ENCODE results near the gene TNFRSF21. TPM values are rescaled to one million over a fixed set of nuclear protein-coding genes. Genes with fewer than 3 reads are reported as not detected.

Gene TNFRSF21
- total and polyA plus RNA-seq, 2 donors (not counting 1 experiment from before 2014, with no cell fraction given): 0.43 to 1.2 TPM

DNA sequence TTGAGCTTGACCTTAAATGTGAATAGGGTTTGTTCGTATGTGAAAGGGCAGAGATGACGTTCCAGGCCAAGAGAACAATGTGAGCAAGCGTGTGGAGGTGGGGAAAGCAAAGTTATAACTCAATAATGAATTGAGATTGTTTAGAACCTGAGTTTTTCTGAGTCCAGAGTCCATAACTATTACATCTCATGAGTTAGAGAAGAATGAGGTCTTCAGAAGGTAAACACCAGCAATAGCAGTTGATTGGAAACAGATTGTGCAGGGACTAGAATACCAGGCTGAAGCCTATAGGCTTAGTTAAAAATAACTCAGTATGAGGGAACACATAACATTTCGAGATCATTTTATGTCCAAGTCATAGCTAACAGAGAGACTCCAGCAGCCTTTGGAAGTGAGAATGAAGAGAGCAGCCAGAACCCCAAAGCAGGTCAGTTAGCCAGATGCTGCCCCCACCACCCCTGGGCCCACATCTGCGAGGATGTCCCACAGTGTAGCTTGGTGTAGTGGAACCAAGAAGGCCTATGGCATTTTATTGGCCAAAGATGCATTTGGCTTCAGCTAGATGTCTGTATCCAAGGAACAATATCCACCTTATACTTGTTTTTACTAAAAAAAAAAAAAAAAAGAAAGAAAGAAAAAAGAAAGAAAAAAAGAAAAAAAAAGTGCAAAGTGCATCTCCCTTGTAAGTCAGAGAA lies 121.7 kb downstream of the TNFRSF21 start:
- Histone ChIP-seq H3K4me1 (ENCODE audit: control insufficient read depth in 2 of 2, insufficient read depth in 2 of 2, low read length in 2 of 2) (no peaks in the 10 kb centered on the region), H3K9ac (ENCODE audit: low read length) (no peak overlapping the region), H3K79me2 (ENCODE audit: control insufficient read depth, insufficient read depth, low read length) (no peaks in the 10 kb centered on the region), H3K27ac (ENCODE audit: low read length in 2 of 2) (no peak overlapping the region), H2AFZ (ENCODE audit: insufficient read depth, low read depth, low read length, poor library complexity, severe bottlenecking) (no peak overlapping the region), H4K20me1 (ENCODE audit: control insufficient read depth, insufficient read depth, low read length, poor library complexity, severe bottlenecking) (no peaks in the 10 kb centered on the region), H3K9me3 (ENCODE audit: control extremely low read depth in 1 of 3, control insufficient read depth in 2 of 3, insufficient read depth in 1 of 3, low read length in 2 of 3) (no peaks in the 10 kb centered on the region), H3K4me3 (ENCODE audit: control extremely low read depth in 1 of 5, extremely low read depth in 1 of 5, insufficient read depth in 1 of 5, low read depth in 2 of 5, low read length in 4 of 5) (no peak overlapping the region), H3K4me2 (replicated peaks; ENCODE audit: low read depth, low read length, poor library complexity, severe bottlenecking) (no peak overlapping the region), H3K27me3 (replicated peaks in 1 of 4; ENCODE audit: control extremely low read depth in 1 of 4, control insufficient read depth in 3 of 4, insufficient read depth in 4 of 4, low read length in 3 of 4) (no peaks in the 10 kb centered on the region), H3K36me3 (replicated peaks in 1 of 2; ENCODE audit: control extremely low read depth in 1 of 2, control insufficient read depth in 1 of 2, extremely low read depth in 1 of 2, insufficient read depth in 2 of 2, low read length in 1 of 2) (no peaks in the 10 kb centered on the region)
- DNase-seq: no peak
- CTCF ChIA-PET: interaction anchor here (0.6 kb wide), 1 partner anchor 108 kb away, joined by 3 read pairs; no protein-coding TSS in a partner anchor
- Mint-ChIP-seq H3K4me1 (no peaks in the 10 kb centered on the region), H3K27me3 (peaks cover 6% of the 10 kb centered on the region), H3K4me3 (no peak overlapping the region), H3K9me3 (ENCODE audit: insufficient read depth) (no peaks in the 10 kb centered on the region), H3K27ac (no peak overlapping the region)
- POLR2A ChIA-PET: no interaction called here
- WGBS (ENCODE audit: insufficient coverage): 89% methylated on average over 3 of the region's 5 CpGs
- no peak for ATAC-seq (ENCODE audit: low read depth)
- TF ChIP-seq, protein P1, sequence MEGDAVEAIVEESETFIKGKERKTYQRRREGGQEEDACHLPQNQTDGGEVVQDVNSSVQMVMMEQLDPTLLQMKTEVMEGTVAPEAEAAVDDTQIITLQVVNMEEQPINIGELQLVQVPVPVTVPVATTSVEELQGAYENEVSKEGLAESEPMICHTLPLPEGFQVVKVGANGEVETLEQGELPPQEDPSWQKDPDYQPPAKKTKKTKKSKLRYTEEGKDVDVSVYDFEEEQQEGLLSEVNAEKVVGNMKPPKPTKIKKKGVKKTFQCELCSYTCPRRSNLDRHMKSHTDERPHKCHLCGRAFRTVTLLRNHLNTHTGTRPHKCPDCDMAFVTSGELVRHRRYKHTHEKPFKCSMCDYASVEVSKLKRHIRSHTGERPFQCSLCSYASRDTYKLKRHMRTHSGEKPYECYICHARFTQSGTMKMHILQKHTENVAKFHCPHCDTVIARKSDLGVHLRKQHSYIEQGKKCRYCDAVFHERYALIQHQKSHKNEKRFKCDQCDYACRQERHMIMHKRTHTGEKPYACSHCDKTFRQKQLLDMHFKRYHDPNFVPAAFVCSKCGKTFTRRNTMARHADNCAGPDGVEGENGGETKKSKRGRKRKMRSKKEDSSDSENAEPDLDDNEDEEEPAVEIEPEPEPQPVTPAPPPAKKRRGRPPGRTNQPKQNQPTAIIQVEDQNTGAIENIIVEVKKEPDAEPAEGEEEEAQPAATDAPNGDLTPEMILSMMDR (IDR thresholded peaks at IDR 0.05): no peak
- intact Hi-C loops (cut with micrococcal nuclease): no loop called here

- TF ChIP-seq, protein P1 (IDR thresholded peaks at IDR 0.05): no peak
- TF ChIP-seq EZH2 (IDR thresholded peaks at IDR 0.05; ENCODE audit: borderline replicate concordance, insufficient read depth, low read depth, low read length, poor library complexity, severe bottlenecking): no peak
- no peak overlapping the region for H3K4me3 ChIP-seq (ENCODE audit: control extremely low read depth in 1 of 5, extremely low read depth in 1 of 5, insufficient read depth in 1 of 5, low read depth in 2 of 5, low read length in 4 of 5)
- no peak for ATAC-seq (ENCODE audit: low read depth)
- H3K27me3 Mint-ChIP-seq: peaks cover 6% of the 10 kb centered on the region
- CTCF ChIA-PET: interaction anchor here (0.6 kb wide), 1 partner anchor 107 kb away, joined by 3 read pairs; no protein-coding TSS in a partner anchor
- H3K9me3 ChIP-seq (ENCODE audit: control extremely low read depth in 1 of 3, control insufficient read depth in 2 of 3, insufficient read depth in 1 of 3, low read length in 2 of 3): no peaks in the 10 kb centered on the region
- intact Hi-C loops (cut with micrococcal nuclease): no loop called here
- no peak overlapping the region for H2AFZ ChIP-seq (ENCODE audit: insufficient read depth, low read depth, low read length, poor library complexity, severe bottlenecking)
- no peaks in the 10 kb centered on the region for H4K20me1 ChIP-seq (ENCODE audit: control insufficient read depth, insufficient read depth, low read length, poor library complexity, severe bottlenecking)
- no peak overlapping the region for H3K27ac ChIP-seq (ENCODE audit: low read length in 2 of 2)
- no peak overlapping the region for H3K4me2 ChIP-seq (replicated peaks; ENCODE audit: low read depth, low read length, poor library complexity, severe bottlenecking)
- no peaks in the 10 kb centered on the region for H3K36me3 ChIP-seq (replicated peaks in 1 of 2; ENCODE audit: control extremely low read depth in 1 of 2, control insufficient read depth in 1 of 2, extremely low read depth in 1 of 2, insufficient read depth in 2 of 2, low read length in 1 of 2)
- no peak overlapping the region for H3K4me3 Mint-ChIP-seq
- H3K9me3 Mint-ChIP-seq (ENCODE audit: insufficient read depth): no peaks in the 10 kb centered on the region
- H3K4me1 Mint-ChIP-seq: no peaks in the 10 kb centered on the region
- no peak for DNase-seq
- no peaks in the 10 kb centered on the region for H3K79me2 ChIP-seq (ENCODE audit: control insufficient read depth, insufficient read depth, low read length)
- H3K4me1 ChIP-seq (ENCODE audit: control insufficient read depth in 2 of 2, insufficient read depth in 2 of 2, low read length in 2 of 2): no peaks in the 10 kb centered on the region
- POLR2A ChIA-PET: no interaction called here
- no peak overlapping the region for H3K9ac ChIP-seq (ENCODE audit: low read length)
- no CpG with 5 or more reads among the region's 1 CpG for WGBS (ENCODE audit: insufficient coverage)
- H3K27ac Mint-ChIP-seq: no peak overlapping the region
- H3K27me3 ChIP-seq (replicated peaks in 1 of 4; ENCODE audit: control extremely low read depth in 1 of 4, control insufficient read depth in 3 of 4, insufficient read depth in 4 of 4, low read length in 3 of 4): no peaks in the 10 kb centered on the region
Observed at GRCh38 chr6:47187113-47187512, 122.6 kb downstream of the TNFRSF21 start.
